SK-N-SH (cell line): ENCODE results near the gene NAT8L. TPM values are rescaled to one million over a fixed set of nuclear protein-coding genes. Genes with fewer than 3 reads are reported as not detected.
A peak's percentile ranks its signal among the peaks of the same experiment; 100 is the strongest.

Source experiments
- CTCF ChIA-PET: fragments of 300-600, 350-600 bp; formaldehyde crosslinking; extraction: SDS; loops from one replicate; lab custom pipeline; 2021; lab: Yijun Ruan, JAX
- POLR2A ChIA-PET: fragments of 350-600 bp; sonication (Branson Sonifier 250); formaldehyde crosslinking; extraction: SDS; loops from one replicate; lab custom pipeline; 2020; ENCODE audit warnings: antibody characterized with exemption, inconsistent platforms; lab: Yijun Ruan, JAX
- DNase-seq: peaks from one replicate; pipeline ENCODE4 v3.0.0; 2012
- H2AFZ ChIP-seq: fragments of 200-600 bp; sonication (generic); 2 replicates; pipeline ENCODE4 v1.8.1; 2016; ENCODE audit warnings: antibody characterized with exemption, mild to moderate bottlenecking, low read depth
- H3F3A ChIP-seq: fragments of 200-600 bp; sonication (generic); replicated peaks from 2 replicates; pipeline ENCODE3; 2016; ENCODE audit warnings: antibody characterized with exemption, mild to moderate bottlenecking; ENCODE audit not compliant: insufficient read depth
- H3K27ac ChIP-seq, 2 experiments: fragments of 200-500 bp in 1 of 2; fragments of 200-600 bp in 1 of 2; sonication (Bioruptor generic) in 1 of 2; sonication (generic), shearing (Covaris generic) in 1 of 2; 2 replicates each; pipeline versions ENCODE4 v1.5.1 to v1.6.1; 2014 to 2016; ENCODE audit warnings: low read depth in 2 of 2, inconsistent platforms in 1 of 2, low read length in 1 of 2, mild to moderate bottlenecking in 1 of 2, mixed read lengths in 1 of 2
- H3K27me3 ChIP-seq: fragments of 200-600 bp; sonication (generic), shearing (Covaris generic); 2 replicates; pipeline ENCODE4 v1.6.1; 2016; ENCODE audit warnings: mixed run types; ENCODE audit not compliant: insufficient read depth
- H3K36me3 ChIP-seq, 2 experiments: fragments of 200-500 bp in 1 of 2; fragments of 200-600 bp in 1 of 2; sonication (Bioruptor generic) in 1 of 2; sonication (generic) in 1 of 2; replicated peaks in 1 of 2; 2 replicates each; pipeline versions ENCODE3 to v1.5.1; 2014 to 2016; ENCODE audit warnings: low read length in 1 of 2, mild to moderate bottlenecking in 1 of 2; ENCODE audit not compliant: insufficient read depth in 2 of 2, control insufficient read depth in 1 of 2
- H3K4me1 ChIP-seq, 2 experiments: fragments of 200-500 bp in 1 of 2; fragments of 200-600 bp in 1 of 2; sonication (Bioruptor generic) in 1 of 2; sonication (generic), shearing (Covaris generic) in 1 of 2; 2 replicates each; pipeline versions ENCODE4 v1.5.1 to v1.6.1; 2014 to 2016; ENCODE audit warnings: low read depth in 1 of 2, low read length in 1 of 2, mixed run types in 1 of 2; ENCODE audit not compliant: insufficient read depth in 2 of 2, control insufficient read depth in 1 of 2
- H3K4me2 ChIP-seq: fragments of 200-600 bp; sonication (generic), shearing (Covaris generic); 2 replicates; pipeline ENCODE4 v1.6.1; 2017; ENCODE audit warnings: mixed run types
- H3K4me3 ChIP-seq, 2 experiments: fragments of 200-500 bp in 1 of 2; fragments of 200-600 bp in 1 of 2; sonication (Bioruptor generic) in 1 of 2; sonication (generic), shearing (Covaris generic) in 1 of 2; 2 replicates each; pipeline versions ENCODE4 v1.5.1 to v1.8.1; 2014 to 2016; ENCODE audit warnings: low read depth in 2 of 2, inconsistent platforms in 1 of 2, low read length in 1 of 2, mild to moderate bottlenecking in 1 of 2, mixed read lengths in 1 of 2, moderate library complexity in 1 of 2
- H3K79me2 ChIP-seq: fragments of 200-600 bp; sonication (generic); 2 replicates; pipeline ENCODE4 v1.8.1; 2017; ENCODE audit warnings: mild to moderate bottlenecking; ENCODE audit not compliant: insufficient read depth
- H3K9ac ChIP-seq: fragments of 200-600 bp; sonication (generic); 2 replicates; pipeline ENCODE4 v1.6.1; 2017; ENCODE audit warnings: mixed run types
- H3K9me2 ChIP-seq: fragments of 200-600 bp; sonication (generic); 2 replicates; pipeline ENCODE4 v1.6.1; 2017; ENCODE audit warnings: mixed run types
- H3K9me3 ChIP-seq: fragments of 200-600 bp; sonication (generic); 2 replicates; pipeline ENCODE4 v1.6.1; 2017; ENCODE audit warnings: mixed run types, mild to moderate bottlenecking, moderate library complexity
- H4K20me1 ChIP-seq: fragments of 200-600 bp; sonication (generic); 2 replicates; pipeline ENCODE4 v1.6.1; 2017; ENCODE audit warnings: mild to moderate bottlenecking, mixed run types; ENCODE audit not compliant: insufficient read depth
- EP300 ChIP-seq, 2 experiments: IDR thresholded peaks; 2 replicates each; pipeline versions ENCODE4 v1.4.0 to v1.6.1; 2012; ENCODE audit warnings: borderline replicate concordance in 1 of 2, low read depth in 1 of 2, low read length in 1 of 2
- EZH2phosphoT487 ChIP-seq: fragments of 200-600 bp; sonication (generic); IDR thresholded peaks from 2 replicates; pipeline ENCODE4 v1.6.1; 2017; ENCODE audit warnings: low read depth, mixed run types, mild to moderate bottlenecking, antibody characterized with exemption, moderate library complexity, borderline replicate concordance
- FOXJ3 ChIP-seq: sonication (generic); formaldehyde crosslinking; IDR thresholded peaks from 2 replicates; pipeline ENCODE4 v1.5.1; 2020; ENCODE audit warnings: mild to moderate bottlenecking, missing genetic modification reagents
- GABPA ChIP-seq: IDR thresholded peaks from 2 replicates; pipeline ENCODE4 v1.4.0; 2012; ENCODE audit warnings: low read depth, mild to moderate bottlenecking
- GATA2 ChIP-seq: sonication (generic); formaldehyde crosslinking; IDR thresholded peaks from 2 replicates; pipeline ENCODE4 v1.5.0; 2020; ENCODE audit warnings: mild to moderate bottlenecking, missing genetic modification reagents
- JUND ChIP-seq: IDR thresholded peaks from 2 replicates; pipeline ENCODE4 v1.4.0; 2012
- MXI1 ChIP-seq: IDR thresholded peaks from 2 replicates; pipeline ENCODE4 v1.6.1; 2012; ENCODE audit warnings: mild to moderate bottlenecking, low read depth, low read length, improper control_type of control experiment
- NRF1 ChIP-seq: IDR thresholded peaks from 2 replicates; pipeline ENCODE4 v1.6.1; 2012; ENCODE audit warnings: low read depth, mild to moderate bottlenecking, low read length
- RAD21 ChIP-seq: IDR thresholded peaks from 2 replicates; pipeline ENCODE4 v1.6.1; 2012; ENCODE audit warnings: mild to moderate bottlenecking, low read length
- RCOR1 ChIP-seq: fragments of 150-350 bp; IDR thresholded peaks from 2 replicates; pipeline ENCODE4 v1.6.1; 2017; ENCODE audit warnings: antibody characterized with exemption, low read length
- RFX5 ChIP-seq: IDR thresholded peaks from 2 replicates; pipeline ENCODE4 v1.6.1; 2012; ENCODE audit warnings: mild to moderate bottlenecking, improper control_type of control experiment, low read length
- SIN3A ChIP-seq: IDR thresholded peaks from 2 replicates; pipeline ENCODE4 v1.6.1; 2012; ENCODE audit warnings: low read depth, mild to moderate bottlenecking, low read length, moderate library complexity, borderline replicate concordance
- SMC3 ChIP-seq: IDR thresholded peaks from 2 replicates; pipeline ENCODE4 v1.6.1; 2012; ENCODE audit warnings: low read depth, low read length, improper control_type of control experiment
- TAF1 ChIP-seq: IDR thresholded peaks from 2 replicates; pipeline ENCODE4 v1.6.1; 2012; ENCODE audit warnings: low read depth, mild to moderate bottlenecking, low read length, moderate library complexity, borderline replicate concordance
- WGBS: methylation state at CpG from one replicate; pipeline ENCODE4 v1.1.6; 2017; ENCODE audit warnings: low lambda C conversion rate; 5-methylcytosine and 5-hydroxymethylcytosine counted together
- polyA plus RNA-seq, 3 experiments: library from polyadenylated mRNA; depleted of rRNA; stranded (reverse); fragments of >200 nt; gene quantifications; 2 replicates each; pipeline ENCODE4 v1.2.3, GENCODE V29; 2012
- TF ChIP-seq, protein P1 (sequence below): IDR thresholded peaks from 2 replicates; pipeline ENCODE4 v1.6.1; 2012; ENCODE audit warnings: mild to moderate bottlenecking, low read depth, low read length, moderate library complexity
- TF ChIP-seq, protein P2 (sequence below): fragments of 150-350 bp; IDR thresholded peaks from 2 replicates; pipeline ENCODE4 v1.6.1; 2017; ENCODE audit warnings: antibody characterized with exemption, low read length, low read depth, borderline replicate concordance
- TF ChIP-seq, protein P3 (sequence below): fragments of 200-600 bp; sonication (generic); IDR thresholded peaks from 2 replicates; pipeline ENCODE4 v1.6.1; 2017; ENCODE audit warnings: antibody characterized with exemption, mild to moderate bottlenecking, moderate library complexity
- TF ChIP-seq, protein P4 (sequence below): IDR thresholded peaks from 2 replicates; pipeline ENCODE4; 2012
- TF ChIP-seq, protein P5 (sequence below): fragments of 150-350 bp; IDR thresholded peaks from 2 replicates; pipeline ENCODE4 v1.6.1; 2016; ENCODE audit warnings: mild to moderate bottlenecking, low read depth, low read length

Gene NAT8L
- polyA plus RNA-seq, 1 of the 3 experiments (the other 2 are of a cell fraction) = 0.43 TPM

DNA sequence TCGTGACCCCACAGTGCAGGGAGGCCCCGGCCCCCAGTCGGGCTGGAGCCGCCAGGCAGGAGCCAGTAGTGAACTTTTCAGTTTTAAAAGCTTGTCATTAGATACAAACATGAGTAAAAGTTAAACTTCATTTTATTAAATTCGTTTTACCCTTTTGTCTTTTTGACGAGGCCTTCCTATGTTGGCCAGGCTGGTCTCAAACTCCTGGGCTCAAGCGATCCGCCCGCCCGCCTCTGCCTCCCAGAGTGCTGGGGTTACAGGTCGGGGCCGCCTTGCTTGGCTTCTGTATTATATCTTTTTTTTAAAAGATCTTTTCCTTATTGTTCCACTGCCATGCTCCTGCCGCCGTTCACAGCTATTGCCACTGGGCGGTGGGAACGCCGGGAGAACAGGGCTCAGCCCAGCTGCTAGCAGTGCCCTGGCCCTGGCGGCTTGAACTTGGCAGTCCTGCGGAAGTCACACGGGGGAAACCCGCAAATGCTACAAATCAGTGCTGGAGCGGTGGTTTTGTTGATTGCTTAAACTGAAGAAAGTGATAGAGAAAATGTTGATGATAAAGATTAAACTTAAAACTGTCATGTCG, 49.4 kb upstream of the NAT8L start:
- Histone ChIP-seq H3K27ac (peak overlapping the region; percentile 90 to 94), H3K4me3 (peak overlapping the region; percentile 75 to 89), H3K9me3 (no peaks in the 10 kb centered on the region), H3K79me2 (peaks cover 40% of the 10 kb centered on the region), H3K36me3 (peaks cover 0 to 3% of the 10 kb centered on the region in 2 experiments), H3K9me2 (no peaks in the 10 kb centered on the region), H4K20me1 (peaks cover 30% of the 10 kb centered on the region), H3K4me1 (peaks cover 5 to 7% of the 10 kb centered on the region in 2 experiments; a peak in 1 of 4 replicates), H2AFZ (peak overlapping the region; percentile 93), H3K27me3 (no peaks in the 10 kb centered on the region), H3K4me2 (peak overlapping the region; percentile 95), H3F3A (peaks cover 19% of the 10 kb centered on the region), H3K9ac (peak overlapping the region; percentile 95)
- ChIA-PET POLR2A (interaction anchor here (0.6 to 1.7 kb wide), 5 partner anchors 25 to 50 kb away, joined by 3 to 6 read pairs (median 3); partner anchors contain the start of gene NAT8L), CTCF (interaction anchor here (0.5 to 1.8 kb wide), 12 partner anchors 9 to 264 kb away, joined by 3 to 7 read pairs (median 3); a partner anchor contains a TSS)
- WGBS = 27% methylated on average over 23 of the region's 23 CpGs
- DNase-seq = peak; percentile 87
- TF ChIP-seq MXI1 (no peak), EZH2phosphoT487 (no peak), EP300 (IDR thresholded peaks at IDR 0.05; ENCODE audit: borderline replicate concordance in 1 of 2, low read depth in 1 of 2, low read length in 1 of 2) (no peak), RFX5 (no peak), RCOR1 (no peak), JUND (no peak), RAD21 (peak; percentile 46), SMC3 (peak; percentile 27; the same call in 1 of the 2 replicates), TAF1 (no peak), FOXJ3 (no peak), SIN3A (no peak), NRF1 (no peak), GATA2 (CRISPR knock-in tag) (no peak), GABPA (no peak)
- TF ChIP-seq, protein P1, sequence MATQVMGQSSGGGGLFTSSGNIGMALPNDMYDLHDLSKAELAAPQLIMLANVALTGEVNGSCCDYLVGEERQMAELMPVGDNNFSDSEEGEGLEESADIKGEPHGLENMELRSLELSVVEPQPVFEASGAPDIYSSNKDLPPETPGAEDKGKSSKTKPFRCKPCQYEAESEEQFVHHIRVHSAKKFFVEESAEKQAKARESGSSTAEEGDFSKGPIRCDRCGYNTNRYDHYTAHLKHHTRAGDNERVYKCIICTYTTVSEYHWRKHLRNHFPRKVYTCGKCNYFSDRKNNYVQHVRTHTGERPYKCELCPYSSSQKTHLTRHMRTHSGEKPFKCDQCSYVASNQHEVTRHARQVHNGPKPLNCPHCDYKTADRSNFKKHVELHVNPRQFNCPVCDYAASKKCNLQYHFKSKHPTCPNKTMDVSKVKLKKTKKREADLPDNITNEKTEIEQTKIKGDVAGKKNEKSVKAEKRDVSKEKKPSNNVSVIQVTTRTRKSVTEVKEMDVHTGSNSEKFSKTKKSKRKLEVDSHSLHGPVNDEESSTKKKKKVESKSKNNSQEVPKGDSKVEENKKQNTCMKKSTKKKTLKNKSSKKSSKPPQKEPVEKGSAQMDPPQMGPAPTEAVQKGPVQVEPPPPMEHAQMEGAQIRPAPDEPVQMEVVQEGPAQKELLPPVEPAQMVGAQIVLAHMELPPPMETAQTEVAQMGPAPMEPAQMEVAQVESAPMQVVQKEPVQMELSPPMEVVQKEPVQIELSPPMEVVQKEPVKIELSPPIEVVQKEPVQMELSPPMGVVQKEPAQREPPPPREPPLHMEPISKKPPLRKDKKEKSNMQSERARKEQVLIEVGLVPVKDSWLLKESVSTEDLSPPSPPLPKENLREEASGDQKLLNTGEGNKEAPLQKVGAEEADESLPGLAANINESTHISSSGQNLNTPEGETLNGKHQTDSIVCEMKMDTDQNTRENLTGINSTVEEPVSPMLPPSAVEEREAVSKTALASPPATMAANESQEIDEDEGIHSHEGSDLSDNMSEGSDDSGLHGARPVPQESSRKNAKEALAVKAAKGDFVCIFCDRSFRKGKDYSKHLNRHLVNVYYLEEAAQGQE = no peak
- TF ChIP-seq, protein P2, sequence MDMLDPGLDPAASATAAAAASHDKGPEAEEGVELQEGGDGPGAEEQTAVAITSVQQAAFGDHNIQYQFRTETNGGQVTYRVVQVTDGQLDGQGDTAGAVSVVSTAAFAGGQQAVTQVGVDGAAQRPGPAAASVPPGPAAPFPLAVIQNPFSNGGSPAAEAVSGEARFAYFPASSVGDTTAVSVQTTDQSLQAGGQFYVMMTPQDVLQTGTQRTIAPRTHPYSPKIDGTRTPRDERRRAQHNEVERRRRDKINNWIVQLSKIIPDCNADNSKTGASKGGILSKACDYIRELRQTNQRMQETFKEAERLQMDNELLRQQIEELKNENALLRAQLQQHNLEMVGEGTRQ = no peak
- TF ChIP-seq, protein P3, sequence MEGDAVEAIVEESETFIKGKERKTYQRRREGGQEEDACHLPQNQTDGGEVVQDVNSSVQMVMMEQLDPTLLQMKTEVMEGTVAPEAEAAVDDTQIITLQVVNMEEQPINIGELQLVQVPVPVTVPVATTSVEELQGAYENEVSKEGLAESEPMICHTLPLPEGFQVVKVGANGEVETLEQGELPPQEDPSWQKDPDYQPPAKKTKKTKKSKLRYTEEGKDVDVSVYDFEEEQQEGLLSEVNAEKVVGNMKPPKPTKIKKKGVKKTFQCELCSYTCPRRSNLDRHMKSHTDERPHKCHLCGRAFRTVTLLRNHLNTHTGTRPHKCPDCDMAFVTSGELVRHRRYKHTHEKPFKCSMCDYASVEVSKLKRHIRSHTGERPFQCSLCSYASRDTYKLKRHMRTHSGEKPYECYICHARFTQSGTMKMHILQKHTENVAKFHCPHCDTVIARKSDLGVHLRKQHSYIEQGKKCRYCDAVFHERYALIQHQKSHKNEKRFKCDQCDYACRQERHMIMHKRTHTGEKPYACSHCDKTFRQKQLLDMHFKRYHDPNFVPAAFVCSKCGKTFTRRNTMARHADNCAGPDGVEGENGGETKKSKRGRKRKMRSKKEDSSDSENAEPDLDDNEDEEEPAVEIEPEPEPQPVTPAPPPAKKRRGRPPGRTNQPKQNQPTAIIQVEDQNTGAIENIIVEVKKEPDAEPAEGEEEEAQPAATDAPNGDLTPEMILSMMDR = peak; percentile 35
- TF ChIP-seq, protein P4, sequence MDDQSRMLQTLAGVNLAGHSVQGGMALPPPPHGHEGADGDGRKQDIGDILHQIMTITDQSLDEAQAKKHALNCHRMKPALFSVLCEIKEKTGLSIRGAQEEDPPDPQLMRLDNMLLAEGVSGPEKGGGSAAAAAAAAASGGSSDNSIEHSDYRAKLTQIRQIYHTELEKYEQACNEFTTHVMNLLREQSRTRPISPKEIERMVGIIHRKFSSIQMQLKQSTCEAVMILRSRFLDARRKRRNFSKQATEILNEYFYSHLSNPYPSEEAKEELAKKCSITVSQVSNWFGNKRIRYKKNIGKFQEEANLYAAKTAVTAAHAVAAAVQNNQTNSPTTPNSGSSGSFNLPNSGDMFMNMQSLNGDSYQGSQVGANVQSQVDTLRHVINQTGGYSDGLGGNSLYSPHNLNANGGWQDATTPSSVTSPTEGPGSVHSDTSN = no peak
- TF ChIP-seq, protein P5, sequence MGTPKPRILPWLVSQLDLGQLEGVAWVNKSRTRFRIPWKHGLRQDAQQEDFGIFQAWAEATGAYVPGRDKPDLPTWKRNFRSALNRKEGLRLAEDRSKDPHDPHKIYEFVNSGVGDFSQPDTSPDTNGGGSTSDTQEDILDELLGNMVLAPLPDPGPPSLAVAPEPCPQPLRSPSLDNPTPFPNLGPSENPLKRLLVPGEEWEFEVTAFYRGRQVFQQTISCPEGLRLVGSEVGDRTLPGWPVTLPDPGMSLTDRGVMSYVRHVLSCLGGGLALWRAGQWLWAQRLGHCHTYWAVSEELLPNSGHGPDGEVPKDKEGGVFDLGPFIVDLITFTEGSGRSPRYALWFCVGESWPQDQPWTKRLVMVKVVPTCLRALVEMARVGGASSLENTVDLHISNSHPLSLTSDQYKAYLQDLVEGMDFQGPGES = no peak
